Measurements from ENCODE around the gene DOCK4.

The DOCK4 gene

DNA sequence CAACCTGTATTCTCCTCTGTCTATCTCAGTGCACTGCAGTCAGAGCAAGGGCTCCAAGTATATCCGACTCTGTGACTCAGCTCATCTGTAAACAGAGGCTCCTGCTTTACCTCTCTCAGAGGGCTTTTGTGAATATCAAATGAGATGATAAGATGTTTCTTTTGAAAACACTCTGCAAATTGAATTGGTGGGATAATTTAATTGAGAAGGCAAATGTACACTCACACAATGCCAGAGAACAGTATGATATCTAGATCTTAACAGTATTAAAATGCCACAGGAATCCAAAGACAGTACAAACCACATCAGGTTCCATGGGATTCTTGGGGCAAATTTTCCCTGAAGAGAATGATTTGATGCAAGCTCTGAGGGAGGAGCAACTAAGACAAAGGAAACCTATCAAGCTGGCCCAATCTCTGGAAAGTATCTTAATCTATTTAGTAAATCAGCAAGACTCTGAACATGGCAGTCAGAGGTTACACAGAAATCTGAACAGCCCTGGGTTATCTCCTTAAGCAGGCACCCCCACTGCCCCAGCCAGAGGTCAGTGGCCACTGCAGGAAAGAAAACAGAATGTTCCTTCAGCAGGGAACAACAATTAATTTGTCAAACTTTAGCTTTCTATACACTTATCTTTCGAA is 45.9 kb downstream of the DOCK4 start:
- no peak for DNase-seq (ENCODE audit: low read depth in 2 of 2)

DNA sequence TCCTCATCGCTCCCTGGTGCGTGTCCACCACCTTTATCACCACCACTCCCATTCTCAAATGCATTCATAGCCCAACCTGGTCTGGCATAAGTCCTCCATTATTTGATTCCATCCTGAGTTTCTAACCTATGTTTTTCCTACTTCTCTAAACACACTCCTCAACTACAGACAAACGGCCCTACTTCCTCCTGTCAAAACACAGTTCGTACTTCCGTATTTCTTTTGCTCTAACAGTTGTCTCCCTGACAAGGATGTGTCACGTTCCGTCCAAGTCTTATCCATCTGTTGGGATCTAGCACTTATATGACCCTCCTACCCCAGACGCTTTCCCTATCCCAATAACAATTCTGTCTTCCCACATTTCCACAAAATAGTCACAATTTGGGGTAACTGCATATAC is 46.8 kb downstream of the DOCK4 start:
- DNase-seq (ENCODE audit: low read depth in 2 of 2): no peak

DNA sequence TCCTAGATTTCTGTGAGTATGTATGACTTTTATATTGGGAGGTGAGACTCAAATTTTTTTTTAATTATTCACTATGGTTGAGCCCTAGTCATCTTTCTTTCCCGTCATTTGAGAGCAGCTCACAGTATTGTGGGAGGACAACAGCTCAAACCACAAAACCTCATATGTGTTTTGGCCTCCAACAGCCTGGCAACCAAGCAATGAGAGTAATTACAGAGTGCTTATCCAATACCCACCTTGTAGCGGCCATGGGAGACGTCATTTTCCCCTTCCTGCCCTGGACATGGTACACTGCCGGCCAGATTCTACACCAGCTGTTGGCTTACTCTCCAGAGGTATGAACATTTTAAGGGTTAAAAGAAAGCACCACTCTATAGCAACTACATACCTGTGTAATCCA is 49.1 kb downstream of the DOCK4 start:
- DNase-seq (ENCODE audit: low read depth in 2 of 2): no peak

DNA sequence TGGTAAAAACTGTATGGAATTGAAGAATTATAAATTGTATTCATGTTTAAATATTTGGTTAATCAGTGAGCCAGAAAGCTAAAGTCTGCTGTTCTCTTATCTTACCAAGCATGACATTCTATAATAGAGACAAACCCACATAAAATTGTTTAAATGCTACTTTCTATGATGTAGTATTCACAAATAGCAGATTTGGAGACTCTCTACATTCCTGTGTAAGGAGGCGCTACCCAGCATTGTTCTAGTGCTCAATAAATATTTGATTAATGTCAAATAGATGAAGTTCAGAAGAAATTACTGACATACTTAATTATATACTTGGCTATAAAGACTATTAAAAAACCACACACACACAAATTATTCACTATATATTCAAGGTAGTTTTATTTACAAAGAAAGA is 49.8 kb downstream of the DOCK4 start:
- no peak for DNase-seq (ENCODE audit: low read depth in 2 of 2)

DNA sequence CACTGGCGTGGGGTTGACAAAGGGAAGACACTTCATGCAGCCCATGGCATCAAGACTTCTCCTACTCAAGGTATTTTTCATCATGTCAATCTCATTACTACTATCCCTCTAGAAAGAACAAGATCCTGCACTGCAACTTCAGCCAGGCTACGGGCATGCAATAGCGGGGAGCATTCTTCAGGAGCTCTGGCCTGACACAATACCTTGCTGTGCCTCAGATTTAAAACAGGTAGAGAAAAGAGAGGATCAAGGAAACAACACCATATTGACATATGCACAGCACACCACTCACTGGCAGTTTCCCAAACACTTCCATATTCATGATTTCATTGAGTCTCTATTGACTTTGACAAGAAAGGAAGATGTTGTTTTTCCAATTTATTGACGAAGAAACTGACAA is 51.5 kb downstream of the DOCK4 start:
- no peak for DNase-seq (ENCODE audit: low read depth in 2 of 2)

DNA sequence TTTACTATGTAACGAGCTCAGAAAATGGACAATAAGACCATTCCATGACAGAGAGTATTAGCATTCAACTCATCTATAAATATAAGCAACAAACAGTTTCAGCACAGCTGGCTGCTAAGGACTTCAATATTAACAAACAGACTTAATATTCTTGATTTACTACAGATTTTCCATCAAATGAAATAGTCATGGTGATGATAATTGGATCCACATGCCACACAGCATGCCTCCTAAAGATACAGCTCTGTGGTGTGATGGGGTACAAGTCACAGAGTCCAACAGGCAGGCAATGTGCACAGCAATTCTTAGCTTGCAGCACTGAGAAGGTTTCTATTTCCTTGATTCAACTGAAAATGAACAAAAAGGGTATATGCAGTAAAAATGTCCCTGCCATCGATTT is 54.0 kb downstream of the DOCK4 start:
- DNase-seq (ENCODE audit: low read depth in 2 of 2): no peak

DNA sequence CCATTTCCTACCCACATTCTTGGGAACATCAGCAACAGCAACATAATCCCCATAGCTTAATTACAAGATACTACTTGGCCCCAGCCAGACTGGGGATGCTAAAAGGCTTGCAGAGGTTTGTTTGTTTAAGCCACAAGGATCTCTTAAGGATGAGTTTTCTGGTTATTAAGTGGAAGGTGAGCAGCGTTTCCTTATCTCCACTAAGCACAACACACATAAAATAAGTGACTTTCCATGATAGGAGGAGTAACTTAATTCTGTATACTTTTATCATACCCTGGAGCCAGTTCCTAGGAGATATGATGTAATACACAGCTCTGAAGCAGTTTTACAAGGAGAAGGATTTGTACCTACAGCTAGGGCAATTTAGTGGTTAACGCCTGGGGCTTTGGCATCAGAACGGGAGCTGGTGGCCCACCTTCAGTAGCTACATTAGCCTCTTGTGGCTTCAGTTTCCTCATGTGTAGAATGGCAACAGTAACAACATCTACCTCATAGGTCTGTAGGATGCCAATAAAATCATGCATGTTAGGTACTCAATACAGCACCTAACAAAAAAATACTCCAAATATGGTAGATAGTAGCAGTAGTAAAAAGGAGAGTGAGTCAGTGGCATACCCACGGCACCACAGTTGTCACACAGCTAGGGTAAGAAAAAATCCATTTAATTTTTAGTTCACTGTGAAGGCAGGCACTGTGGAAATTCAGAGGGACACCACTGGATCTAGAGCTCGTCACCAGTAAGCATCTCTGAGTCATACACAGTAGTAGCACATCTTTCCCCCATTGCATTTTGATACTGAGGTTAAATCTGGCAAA is 55.2 kb downstream of the DOCK4 start:
- no peak for DNase-seq (ENCODE audit: low read depth in 2 of 2)

DNA sequence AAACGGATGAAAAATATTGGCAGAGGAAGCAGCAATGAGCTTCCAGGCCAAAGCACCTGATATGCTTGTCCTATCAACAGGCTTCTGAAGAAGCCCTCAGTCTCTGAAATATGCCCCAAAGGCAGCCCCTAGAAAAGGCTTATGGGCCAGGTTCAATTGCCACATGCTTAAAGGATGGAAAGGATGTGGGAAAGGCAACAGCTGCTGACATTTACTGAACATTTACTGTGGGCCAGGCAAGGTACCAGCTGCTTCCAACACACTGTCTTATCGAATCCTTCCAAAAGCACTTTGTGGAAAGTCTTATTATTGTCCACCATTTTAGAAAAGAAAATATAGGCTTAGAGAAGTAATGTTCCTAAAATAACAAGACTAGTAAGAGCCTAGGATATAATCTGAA is 56.5 kb downstream of the DOCK4 start:
- no peak for DNase-seq (ENCODE audit: low read depth in 2 of 2)

DNA sequence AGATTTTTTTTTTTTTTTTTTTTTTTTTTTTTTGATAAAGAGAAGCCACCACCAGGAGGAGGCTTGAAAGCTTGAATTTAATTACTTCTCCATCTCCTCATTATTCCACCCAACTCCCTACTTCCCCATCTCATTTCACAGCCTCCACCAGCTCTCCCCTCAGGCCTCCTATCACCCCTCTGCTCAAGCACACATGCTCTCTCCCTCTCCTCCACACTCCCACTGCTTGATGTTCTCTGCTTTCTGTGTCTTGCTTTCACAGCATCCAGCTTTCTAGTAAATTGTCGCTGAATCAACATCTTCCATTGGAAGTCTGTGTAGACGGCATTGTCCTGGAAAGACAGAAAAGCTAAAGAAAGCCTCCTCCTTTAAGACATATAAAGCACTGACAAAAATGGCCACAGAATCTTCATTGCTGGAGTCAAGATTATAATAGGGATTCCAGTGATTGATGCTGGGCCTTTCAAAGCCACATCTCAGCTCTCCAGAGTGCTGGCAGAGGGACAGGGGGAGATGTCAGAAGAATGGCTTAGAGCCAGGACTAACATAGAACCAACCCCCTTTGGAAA is 58.3 kb downstream of the DOCK4 start:
- no peak for DNase-seq (ENCODE audit: low read depth in 2 of 2)

DNA sequence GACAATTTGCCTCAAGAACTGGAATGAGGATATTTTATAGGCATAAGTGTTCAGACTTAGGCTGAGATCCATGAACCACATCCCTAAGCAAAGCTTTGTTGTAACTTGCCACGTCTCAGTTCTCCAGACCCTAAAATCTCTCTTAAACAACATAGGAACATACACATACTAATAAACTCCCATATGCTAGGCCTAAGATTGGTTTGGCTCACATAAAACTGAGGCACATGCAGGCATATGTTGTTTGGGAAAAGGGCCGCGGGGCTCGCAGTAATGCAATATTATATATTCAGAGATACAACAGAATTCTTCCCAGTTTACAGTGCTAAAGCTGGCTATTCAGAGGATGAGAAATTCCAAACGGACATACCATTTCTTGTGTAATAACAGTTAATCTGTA is 61.0 kb downstream of the DOCK4 start:
- DNase-seq (ENCODE audit: low read depth in 2 of 2): no peak

DNA sequence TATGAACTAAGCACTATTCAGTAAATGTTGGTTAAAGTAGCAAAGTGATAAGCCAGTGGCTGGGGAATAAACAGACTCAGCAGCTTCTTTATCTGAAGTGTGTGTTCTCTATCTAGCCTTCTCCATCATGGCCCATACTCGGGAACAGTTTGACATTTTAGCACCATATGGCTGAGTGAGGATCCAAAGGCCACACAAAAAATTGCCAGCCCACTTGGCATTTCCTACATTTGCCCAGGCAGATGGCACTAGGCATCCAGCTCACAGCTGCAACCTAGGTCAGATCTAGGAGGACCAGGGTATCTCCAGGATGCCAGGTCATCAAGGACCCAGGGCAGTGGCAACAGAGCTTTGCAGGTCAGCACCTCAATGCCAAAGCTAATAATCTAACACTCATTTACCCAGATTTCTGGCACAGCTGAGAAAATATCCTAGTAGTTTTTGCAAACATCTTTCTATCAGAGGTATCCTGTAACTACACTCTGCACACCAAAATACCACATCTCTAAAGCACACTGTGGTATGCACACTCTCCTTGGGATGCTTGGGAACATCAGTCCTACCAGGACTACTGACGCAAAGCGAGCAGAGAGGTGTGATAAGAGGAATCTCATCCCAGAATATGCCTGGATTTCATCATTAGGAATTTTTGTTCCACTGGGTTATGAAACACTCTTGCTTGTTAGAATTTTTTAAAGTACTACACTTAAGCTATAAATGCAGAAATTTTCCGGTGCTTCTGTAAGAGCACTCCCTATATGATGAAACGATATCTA is 61.7 kb downstream of the DOCK4 start:
- DNase-seq (ENCODE audit: low read depth in 2 of 2): no peak

DNA sequence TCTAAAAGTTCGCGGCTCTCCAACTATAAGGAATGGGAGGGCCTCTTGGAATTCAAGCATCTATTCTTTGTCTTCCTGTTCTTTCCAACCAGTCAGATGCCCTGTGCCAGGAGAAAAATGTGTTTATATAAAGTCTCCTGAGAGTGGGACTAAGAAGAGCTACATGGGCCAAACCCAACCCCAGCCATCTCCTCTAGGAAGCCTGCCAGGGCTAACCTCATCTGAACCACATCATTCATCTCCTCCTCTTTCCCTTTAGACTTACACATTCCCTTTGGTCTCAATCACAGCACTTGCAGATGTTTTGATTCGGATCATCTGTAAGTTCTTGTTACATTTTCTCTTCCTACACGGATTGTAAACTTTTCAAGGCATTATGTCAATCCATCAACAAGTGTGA is 62.6 kb downstream of the DOCK4 start:
- DNase-seq (ENCODE audit: low read depth in 2 of 2): no peak

DNA sequence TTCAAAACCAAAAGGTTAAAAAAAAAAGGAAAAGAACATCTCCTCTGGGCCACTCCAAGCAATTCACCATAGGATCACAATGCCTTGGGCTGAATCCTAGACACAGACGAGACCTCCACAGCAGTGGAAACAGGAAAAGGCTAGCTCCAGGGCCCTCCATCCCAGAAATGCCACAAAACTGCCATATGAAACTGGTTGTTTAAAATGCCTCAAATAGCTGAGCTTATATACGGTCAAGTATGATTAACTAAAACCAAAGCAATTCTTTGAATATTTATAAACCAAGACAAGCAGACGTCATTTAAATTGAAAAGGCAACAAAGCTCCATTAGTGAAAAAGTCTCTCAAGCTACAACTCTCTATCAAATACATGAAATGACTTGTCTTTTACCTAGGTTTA is 63.1 kb downstream of the DOCK4 start:
- no peak for DNase-seq (ENCODE audit: low read depth in 2 of 2)

DNA sequence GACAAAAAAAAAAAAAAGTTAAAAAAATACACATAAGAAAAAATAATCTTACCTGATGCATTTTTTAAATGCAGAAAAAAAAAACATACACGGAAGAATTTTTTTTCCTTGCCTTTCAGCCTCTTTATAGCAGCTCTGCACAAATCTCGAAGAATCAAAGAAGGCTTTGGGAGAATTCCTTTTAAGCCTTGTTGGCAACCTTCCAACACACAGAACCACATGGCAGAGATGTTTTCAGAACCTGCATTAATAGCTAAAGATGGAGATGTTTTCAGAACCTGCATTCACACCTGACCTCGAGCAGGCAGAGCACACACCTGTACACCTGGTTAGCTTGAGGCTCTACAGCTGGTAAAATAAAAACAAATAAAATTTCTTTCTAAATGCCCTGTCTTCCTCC is 65.6 kb downstream of the DOCK4 start:
- DNase-seq (ENCODE audit: low read depth in 2 of 2): no peak

DNA sequence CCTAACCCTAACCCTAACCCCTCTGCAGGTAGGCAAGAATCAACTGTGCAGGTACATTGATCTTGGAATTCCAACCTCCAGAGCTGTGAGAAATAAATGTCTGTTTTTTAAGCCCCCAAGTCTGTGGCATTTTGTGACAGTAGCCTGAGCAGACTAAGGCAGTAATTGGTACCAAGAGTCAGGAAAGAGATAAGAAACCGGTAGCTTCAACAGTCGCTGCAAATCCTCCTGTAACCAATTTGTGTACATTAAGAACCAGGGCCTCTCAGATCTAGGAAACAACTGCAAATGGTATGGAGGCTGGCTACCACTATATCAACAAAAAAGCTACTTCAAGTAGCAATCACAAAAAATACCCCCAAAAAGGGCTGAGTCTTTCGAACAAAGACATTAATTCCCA is 67.3 kb downstream of the DOCK4 start:
- no peak for DNase-seq (ENCODE audit: low read depth in 2 of 2)

DNA sequence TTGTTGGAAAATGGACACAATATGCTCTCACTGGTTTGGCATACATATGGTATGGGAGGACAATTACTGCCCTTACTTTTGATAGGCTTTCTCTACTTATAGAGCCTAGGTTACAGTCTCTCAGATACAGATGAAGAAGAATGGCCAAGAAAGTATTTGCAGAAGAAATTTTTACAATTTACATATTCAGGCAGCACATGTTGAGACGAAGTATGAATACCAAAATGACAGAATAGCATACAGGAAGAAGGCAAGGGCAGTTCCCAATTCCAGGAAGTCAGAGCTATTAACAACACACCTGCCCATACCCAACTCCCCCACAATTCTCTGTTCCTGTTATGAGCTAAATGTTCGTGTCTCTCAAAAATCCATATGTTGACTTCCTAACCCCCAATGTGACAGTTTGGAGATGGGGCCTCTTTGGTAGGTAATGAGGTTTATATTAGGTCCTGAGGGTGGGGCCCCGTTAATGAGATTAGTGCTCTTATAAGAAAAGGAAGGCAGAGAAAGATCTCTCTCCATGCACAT is 67.8 kb downstream of the DOCK4 start:
- DNase-seq (ENCODE audit: low read depth in 2 of 2): no peak

DNA sequence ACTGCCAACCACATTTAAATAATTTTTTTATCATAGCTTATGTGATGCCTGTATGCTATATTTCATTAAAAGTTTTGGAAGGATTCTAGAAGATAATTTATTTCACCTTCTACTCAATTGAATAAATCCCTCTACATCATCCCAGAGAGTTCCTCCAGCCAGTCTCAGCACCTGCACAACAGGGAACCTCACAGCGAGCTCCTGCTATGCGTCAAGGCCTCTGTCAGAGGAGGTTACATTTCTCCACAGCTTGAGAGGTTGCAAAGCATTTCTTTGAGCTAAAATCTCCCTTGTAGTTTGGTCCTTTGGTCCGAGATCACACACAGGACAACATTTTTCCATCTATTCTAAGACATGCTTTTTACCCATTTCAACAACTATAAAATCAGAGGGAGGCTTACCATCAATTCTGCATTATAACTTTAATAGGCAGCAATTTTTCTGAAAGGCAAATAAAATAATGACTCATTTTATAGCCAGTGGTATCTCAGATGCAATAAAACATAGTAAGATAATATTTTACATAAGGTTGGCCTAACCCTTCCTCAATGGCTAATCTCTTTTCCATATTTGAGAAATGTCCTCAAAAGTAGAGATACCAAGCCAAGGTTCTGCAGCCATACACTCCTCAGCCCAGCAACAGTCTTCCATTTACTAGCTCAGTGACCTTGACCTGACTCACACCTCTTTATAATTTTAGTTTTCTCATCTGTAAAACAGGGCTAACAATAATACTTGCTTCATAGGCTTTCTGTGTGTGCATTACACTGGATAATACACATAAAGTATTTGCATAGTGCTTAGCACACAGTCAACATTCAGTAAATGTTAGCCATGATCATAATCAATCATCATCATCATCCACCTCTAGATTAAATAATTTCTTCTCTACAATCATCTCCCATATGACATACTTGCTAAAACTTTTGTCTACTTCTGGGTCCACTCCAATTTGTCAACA is 68.8 kb downstream of the DOCK4 start:
- no peak for DNase-seq (ENCODE audit: low read depth in 2 of 2)

DNA sequence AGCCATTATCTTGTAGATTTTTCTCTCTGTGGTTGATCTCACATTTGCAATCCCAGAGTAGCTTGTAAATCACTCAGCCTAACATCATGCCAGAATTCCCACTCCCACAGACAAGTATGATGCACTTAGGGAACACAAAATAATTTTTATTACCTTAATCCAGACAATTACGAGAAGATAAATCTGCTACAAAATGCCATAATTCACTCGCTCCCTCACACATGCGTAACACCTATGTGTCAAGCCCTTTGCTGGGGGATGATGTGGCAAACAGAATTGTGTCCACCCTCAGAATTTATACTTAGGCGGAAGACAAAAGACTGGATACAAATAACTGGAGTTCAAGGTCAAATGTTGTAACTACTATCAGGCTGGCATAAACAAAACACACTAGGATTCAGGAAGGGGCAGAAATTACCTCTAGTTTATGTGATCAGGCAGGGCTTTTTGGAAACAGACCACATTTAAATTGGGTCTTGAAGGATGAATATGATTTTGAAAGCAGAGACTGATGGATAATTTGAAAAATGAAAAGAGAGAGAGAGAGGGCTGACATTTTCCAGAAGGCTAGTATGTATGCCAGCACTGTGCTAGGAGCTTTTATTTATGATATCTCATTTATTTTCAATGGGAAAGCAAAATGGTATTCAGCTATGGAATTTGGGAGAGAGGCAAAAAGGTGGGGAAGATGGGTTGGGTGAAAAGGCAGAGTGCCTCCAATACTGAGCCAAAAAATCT is 69.8 kb downstream of the DOCK4 start:
- DNase-seq (ENCODE audit: low read depth in 2 of 2): no peak

DNA sequence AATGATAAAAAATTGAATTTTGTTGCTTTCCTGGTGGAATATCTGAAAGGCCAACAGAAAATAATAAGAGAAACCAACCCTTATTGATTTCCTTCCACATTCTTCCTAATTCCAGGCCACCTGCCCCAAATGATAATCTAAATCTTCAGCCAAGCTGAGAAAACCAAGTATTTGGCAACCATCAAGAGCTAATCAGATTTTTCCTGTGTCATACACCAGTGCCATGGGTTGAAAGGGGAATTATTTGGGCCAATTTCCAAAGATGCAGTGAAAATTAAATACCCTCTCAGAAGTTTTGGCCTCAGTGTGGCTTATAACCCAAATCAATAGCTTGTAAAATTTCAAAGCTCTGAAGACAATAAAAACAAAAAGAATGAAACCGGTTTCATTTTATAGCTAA is 70.4 kb downstream of the DOCK4 start:
- no peak for DNase-seq (ENCODE audit: low read depth in 2 of 2)

DNA sequence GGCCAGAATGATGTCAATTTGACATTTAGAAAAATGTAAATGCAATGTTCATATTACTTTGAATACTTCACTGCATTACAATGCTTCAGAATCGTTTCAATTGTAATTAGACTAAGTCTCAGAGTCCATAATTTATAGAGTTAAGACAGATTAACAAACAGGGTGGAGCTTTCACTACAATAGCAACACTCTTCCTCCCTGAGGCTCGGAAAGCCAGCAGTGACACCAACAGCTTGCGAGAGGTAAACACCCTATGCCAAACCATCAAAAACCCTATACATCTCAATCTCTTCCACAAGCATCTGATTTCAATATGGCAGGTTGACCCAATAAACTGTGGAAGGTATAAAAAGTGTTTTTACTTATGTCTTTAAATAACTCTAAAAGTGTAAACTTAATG is 72.2 kb downstream of the DOCK4 start:
- no peak for DNase-seq (ENCODE audit: low read depth in 2 of 2)
